ENCODE results near the gene SIGLEC6.

The SIGLEC6 gene

DNA sequence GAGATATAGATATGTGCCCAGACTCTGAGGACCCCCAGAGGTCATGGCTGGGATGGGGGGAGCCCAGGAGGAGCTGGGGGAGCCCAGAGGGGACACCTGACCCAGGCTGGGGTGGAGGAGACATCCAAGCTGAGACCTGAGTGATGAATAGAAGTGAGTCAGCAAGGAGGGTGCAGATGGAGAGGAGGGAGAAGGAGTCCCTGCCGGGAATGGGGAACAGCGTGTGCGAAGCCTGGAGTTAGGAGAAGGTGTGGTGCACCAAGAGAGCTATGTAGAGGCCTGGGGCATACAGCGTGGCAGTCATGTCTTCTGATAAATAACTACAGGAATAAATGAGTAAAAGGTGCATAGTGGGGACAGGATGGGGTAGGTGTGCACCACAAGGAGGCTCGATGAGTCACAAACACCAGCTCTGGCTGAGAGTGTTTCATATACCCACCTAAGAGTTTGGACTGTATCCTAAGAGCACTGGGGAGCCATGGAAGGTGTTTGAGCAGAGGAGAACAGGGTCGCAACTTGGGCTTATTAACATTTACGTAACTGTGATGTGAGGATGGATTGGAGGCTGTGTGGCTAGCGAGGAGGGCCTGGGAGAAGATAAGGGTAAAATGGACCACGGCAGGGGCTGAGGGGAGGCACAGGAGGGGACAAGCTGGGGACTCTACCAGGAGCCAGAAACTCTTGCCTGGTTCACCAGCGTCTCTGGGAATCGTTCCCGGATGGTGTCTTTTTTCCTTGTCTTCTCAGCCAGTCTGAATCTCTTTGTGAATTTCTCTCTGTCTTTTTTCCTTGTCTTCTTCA is 51.7 kb downstream of the SIGLEC6 start:
- no peak for DNase-seq (ENCODE audit: low read depth in 2 of 2)
- H3K4me3 ChIP-seq (replicated peaks in 1 of 2; ENCODE audit: low read depth in 2 of 2, low read length in 2 of 2) = no peak overlapping the region
- TF ChIP-seq, protein P1, sequence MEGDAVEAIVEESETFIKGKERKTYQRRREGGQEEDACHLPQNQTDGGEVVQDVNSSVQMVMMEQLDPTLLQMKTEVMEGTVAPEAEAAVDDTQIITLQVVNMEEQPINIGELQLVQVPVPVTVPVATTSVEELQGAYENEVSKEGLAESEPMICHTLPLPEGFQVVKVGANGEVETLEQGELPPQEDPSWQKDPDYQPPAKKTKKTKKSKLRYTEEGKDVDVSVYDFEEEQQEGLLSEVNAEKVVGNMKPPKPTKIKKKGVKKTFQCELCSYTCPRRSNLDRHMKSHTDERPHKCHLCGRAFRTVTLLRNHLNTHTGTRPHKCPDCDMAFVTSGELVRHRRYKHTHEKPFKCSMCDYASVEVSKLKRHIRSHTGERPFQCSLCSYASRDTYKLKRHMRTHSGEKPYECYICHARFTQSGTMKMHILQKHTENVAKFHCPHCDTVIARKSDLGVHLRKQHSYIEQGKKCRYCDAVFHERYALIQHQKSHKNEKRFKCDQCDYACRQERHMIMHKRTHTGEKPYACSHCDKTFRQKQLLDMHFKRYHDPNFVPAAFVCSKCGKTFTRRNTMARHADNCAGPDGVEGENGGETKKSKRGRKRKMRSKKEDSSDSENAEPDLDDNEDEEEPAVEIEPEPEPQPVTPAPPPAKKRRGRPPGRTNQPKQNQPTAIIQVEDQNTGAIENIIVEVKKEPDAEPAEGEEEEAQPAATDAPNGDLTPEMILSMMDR (IDR thresholded peaks at IDR 0.05; ENCODE audit: low read depth, low read length) = no peak

DNA sequence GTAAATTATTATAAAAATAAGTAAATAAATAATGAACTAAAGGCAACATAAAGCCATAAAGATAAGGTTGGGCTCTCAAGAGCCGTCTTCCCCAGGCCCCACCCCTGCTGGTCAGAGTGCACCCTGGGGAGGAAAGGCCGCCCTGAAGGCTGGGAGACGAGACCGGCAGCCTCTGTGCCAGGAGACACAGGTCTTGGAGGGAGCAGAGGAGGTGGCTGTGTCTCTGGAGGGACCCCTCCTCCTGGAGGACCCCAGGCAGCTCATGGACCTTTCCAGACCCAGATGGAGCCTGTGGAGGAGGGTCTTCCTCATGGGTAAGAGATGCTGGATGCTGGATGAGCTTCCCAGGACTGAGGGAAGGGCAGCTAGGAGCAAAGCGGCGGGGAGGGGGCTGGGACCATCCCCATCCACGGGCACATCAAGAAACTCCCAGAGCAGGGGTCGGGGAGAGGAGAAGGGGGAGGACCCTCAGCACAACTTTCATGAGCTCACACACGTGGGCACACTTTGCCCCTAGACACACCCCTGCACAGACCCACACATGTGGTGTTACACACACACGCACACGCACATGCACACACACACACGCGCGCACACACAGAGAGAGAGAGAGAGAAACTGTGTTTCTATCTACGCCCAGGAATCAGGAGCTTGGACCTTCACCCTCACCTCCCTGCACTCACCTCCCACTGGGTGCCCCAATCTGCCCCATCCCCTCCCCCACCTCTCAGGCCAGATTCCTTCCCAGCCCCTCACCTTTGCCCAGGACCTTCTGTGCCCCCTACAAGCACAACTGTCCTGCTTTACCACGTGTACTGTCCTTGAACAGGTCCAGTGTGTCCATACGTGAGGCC is 52.9 kb downstream of the SIGLEC6 start, which contains the start of gene CEACAM18:
CEACAM18 (plus strand) TSS at position 159 of the 854 bp plus-strand sequence.
- DNase-seq (ENCODE audit: low read depth in 2 of 2) = no peak
- H3K4me3 ChIP-seq (replicated peaks in 1 of 2; ENCODE audit: low read depth in 2 of 2, low read length in 2 of 2) = no peak within 1 kb of the TSS
- TF ChIP-seq, protein P1 (IDR thresholded peaks at IDR 0.05; ENCODE audit: low read depth, low read length) = no peak

DNA sequence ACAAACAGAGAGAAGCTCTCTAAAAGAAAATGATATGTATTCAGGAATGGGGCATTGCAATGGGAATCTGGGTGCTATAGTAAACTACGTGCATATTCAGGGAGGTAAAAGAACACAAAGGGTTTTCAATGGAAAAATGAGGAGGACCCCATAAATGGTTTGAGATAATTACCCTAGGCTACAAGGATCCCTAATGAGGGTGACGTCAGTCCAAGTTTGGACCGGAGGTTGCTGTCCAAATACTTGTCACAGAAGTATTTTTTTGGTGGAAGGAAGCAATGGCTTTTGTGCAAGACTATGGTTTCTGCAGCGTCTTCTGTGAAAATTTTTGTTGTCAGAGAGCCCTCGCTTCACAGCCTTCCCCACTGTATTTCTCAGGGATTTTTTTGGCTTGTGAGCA is 54.1 kb downstream of the SIGLEC6 start:
- no peak for DNase-seq (ENCODE audit: low read depth in 2 of 2)
- TF ChIP-seq, protein P1 (IDR thresholded peaks at IDR 0.05; ENCODE audit: low read depth, low read length) = no peak
- H3K4me3 ChIP-seq (replicated peaks in 1 of 2; ENCODE audit: low read depth in 2 of 2, low read length in 2 of 2) = no peak overlapping the region

DNA sequence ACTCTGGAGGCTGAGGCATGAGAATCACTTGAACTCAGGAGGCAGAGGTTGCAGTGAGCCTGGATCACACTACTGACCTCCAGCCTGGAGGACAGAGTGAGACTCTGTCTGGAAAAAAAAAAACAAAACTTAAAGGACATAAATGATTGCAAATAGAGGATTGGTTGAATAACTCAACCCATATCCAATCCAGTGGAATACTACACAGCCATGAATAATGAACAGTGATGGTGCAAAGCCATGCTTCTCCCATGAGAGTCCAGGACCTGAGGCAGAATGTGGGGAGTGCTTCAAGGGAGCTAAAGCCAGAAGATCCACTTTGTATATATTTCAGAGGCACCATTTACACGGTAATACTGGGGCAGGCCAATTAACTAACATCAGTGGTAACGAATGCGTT is 55.3 kb downstream of the SIGLEC6 start:
- DNase-seq (ENCODE audit: low read depth in 2 of 2) = no peak
- TF ChIP-seq, protein P1 (IDR thresholded peaks at IDR 0.05; ENCODE audit: low read depth, low read length) = no peak

DNA sequence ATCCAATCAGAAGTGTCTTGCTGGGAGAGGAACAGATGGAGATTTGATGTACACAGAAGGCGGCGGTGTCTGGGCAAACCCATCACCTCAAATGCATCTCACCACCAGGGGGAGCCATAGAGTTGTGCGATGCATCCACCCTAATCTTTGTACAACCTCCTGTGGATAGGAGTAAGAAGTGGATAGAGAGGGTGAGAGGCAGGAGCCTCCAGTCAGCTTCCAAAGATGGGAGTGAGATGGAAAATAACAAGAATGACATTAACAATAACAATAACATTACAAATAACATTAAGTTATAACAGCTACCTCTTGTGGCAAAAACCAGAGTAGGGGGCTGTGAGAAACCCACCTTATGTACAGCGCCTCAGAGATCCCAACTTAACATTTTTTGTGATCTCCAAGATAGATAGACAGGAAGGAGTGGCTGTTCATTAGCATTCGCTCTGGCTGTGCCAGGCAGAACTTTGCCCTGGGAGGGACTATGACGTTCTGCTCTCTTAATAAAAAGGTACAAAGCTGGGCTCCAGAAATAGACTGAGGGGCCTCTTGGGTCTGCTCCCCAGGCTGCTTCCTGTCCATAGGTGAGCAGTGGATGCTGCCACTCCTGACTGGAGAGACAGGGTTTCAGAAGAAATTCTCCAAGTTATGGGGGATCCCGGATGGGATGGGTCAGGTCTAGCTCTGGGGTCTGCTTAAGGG is 58.3 kb downstream of the SIGLEC6 start:
- H3K4me3 ChIP-seq (replicated peaks in 1 of 2; ENCODE audit: low read depth in 2 of 2, low read length in 2 of 2) = no peak overlapping the region
- TF ChIP-seq, protein P1 (IDR thresholded peaks at IDR 0.05; ENCODE audit: low read depth, low read length) = peak; percentile 89
- peak; percentile 76 to 79 for DNase-seq (ENCODE audit: low read depth in 2 of 2)

More for the DNA sequence above, 55.3 kb downstream of the SIGLEC6 start:
- H3K4me3 ChIP-seq (replicated peaks in 1 of 2; ENCODE audit: low read depth in 2 of 2, low read length in 2 of 2) = no peak overlapping the region

DNA sequence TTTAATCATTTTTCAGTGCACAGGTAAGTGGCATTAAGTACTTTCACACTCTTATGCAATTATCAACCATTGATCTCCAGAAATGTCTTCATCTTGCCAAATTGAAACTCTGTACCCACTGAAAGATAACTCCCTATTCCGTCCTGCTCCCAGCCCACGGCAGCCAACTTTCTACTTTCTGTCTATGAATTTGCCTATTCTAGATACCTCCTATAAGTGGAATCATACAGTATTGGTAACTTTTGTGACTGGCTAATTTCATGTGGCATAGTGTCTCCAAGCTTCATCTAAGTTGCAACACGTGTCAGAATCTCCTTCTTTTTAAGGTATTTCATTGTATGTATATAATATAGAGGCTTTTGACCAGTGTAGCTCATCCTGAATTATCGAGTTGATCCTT is 58.9 kb downstream of the SIGLEC6 start:
- TF ChIP-seq, protein P1 (IDR thresholded peaks at IDR 0.05; ENCODE audit: low read depth, low read length) = no peak
- DNase-seq (ENCODE audit: low read depth in 2 of 2) = peak in 1 of 2 donors; percentile 2

More for the DNA sequence above, 58.9 kb downstream of the SIGLEC6 start:
- H3K4me3 ChIP-seq (replicated peaks in 1 of 2; ENCODE audit: low read depth in 2 of 2, low read length in 2 of 2) = no peak overlapping the region

Data from cardiac fibroblast (primary cell).